Left hindlimb (tissue), 1 donor: ENCODE measurements around the gene GPR55.

Source experiments
- DNase-seq: peaks from one replicate; pipeline ENCODE4 v3.0.0-alpha.2; 2018

GPR55 gene

GRCh38 chr2:230865766-230866755 is 59.0 kb downstream of the GPR55 start:
- peak; percentile 74 for DNase-seq

- DNase-seq = peak; percentile 67
These were observed 59.7 kb downstream of the GPR55 start for GRCh38 chr2:230865307-230865765.

- peak; percentile 89 for DNase-seq
These were observed 60.3 kb downstream of the GPR55 start, which contains the start of gene ITM2C for GRCh38 chr2:230864605-230865306. ITM2C (plus strand) TSS chr2:230864942; CDS start chr2:230865026, 84 bp downstream.

- DNase-seq = no peak
These were observed 60.9 kb downstream of the GPR55 start for GRCh38 chr2:230864122-230864604.

GRCh38 chr2:230863442-230864121 is 61.5 kb downstream of the GPR55 start:
- DNase-seq = no peak

GRCh38 chr2:230863031-230863430 is 62.0 kb downstream of the GPR55 start:
- DNase-seq = no peak

- DNase-seq = no peak
These were observed 62.8 kb downstream of the GPR55 start for GRCh38 chr2:230862292-230862691.

GRCh38 chr2:230861552-230862255 is 63.3 kb downstream of the GPR55 start:
- no peak for DNase-seq
